ENCODE results near the gene PPP1R3E. TPM values are rescaled to one million over a fixed set of nuclear protein-coding genes. Genes with fewer than 3 reads are reported as not detected.

The PPP1R3E gene
- total RNA-seq, 1 donor from 2014 or later = 8.1 TPM

GRCh38 chr14:23249824-23250223 is 52.8 kb downstream of the PPP1R3E start:
- no peak for DNase-seq (ENCODE audit: low read depth)

GRCh38 chr14:23248601-23249000 is 54.1 kb downstream of the PPP1R3E start:
- peak; percentile 38 for DNase-seq (ENCODE audit: low read depth)

Other genes starting within 250 kb of the PPP1R3E start
- gene CDH24, start 245.3 kb downstream of the PPP1R3E start, total RNA-seq = 3.2 and 3.7 TPM in 2 replicates
- gene ACIN1, start 207.7 kb downstream of the PPP1R3E start, total RNA-seq = 85.4 and 90.4 TPM in 2 replicates
- gene C14orf119, start 207.4 kb downstream of the PPP1R3E start, total RNA-seq = 28.9 and 40.7 TPM in 2 replicates
- not detected in 2 replicates for gene CIROP, start 197.9 kb downstream of the PPP1R3E start, total RNA-seq
- not detected in 2 replicates for gene CEBPE, start 183.6 kb downstream of the PPP1R3E start, total RNA-seq
- gene SLC7A8, start 119.2 kb downstream of the PPP1R3E start, total RNA-seq = 1.7 and 4.8 TPM in 2 replicates
- gene RNF212B, start 64.9 kb downstream of the PPP1R3E start, total RNA-seq = not detected in 2 replicates
- 7.1 and 8.7 TPM in 2 replicates for gene HOMEZ, start 16.7 kb downstream of the PPP1R3E start, total RNA-seq
- gene BCL2L2, start 4.0 kb upstream of the PPP1R3E start, total RNA-seq = 19.4 and 22.0 TPM in 2 replicates
- 90.2 and 90.5 TPM in 2 replicates for gene PABPN1, start 18.6 kb upstream of the PPP1R3E start, total RNA-seq
- gene SLC22A17, start 50.0 kb upstream of the PPP1R3E start, total RNA-seq = 9.6 and 11.1 TPM in 2 replicates
- not detected in 2 replicates for gene EFS, start 62.3 kb upstream of the PPP1R3E start, total RNA-seq
- not detected in 2 replicates for gene IL25, start 70.0 kb upstream of the PPP1R3E start, total RNA-seq
- gene CMTM5, start 74.2 kb upstream of the PPP1R3E start, total RNA-seq = not detected in 2 replicates
- gene MYH6, start 105.4 kb upstream of the PPP1R3E start, total RNA-seq = 2.6 and 3.4 TPM in 2 replicates
- gene MYH7, start 132.8 kb upstream of the PPP1R3E start, total RNA-seq = 155 and 258 TPM in 2 replicates
- 34.3 and 39.5 TPM in 2 replicates for gene NGDN, start 166.8 kb upstream of the PPP1R3E start, total RNA-seq
- 0.05 and 0.31 TPM in 2 replicates for gene ZFHX2, start 248.9 kb upstream of the PPP1R3E start, total RNA-seq

Data from myocyte (in vitro differentiated cells).